ENCODE measurements around the gene DDOST. TPM values are rescaled to one million over a fixed set of nuclear protein-coding genes. Genes with fewer than 3 reads are reported as not detected.

Gene DDOST
- total RNA-seq, 4 donors from 2014 or later = 83.4 to 116 (median 110) TPM

DNA sequence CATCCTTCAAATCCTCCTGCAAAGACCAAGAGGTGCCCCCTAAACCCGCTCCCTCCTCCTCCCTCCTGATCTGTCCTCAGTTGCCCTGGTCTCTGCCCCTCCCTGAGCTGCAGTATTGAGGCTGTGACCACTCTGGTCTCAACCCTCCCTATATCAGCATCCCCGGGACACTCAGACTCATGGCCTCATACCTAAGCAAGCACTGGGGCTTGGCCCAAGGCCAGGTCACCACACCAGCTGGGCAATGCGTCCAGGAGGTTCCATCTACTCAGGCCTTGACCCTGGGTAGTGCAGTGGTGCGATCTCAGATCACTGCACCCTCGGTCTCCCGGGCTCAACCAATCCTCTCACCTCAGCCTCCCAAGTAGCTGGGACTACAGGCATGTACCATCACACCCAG lies 46.9 kb upstream of the DDOST start:
- H3K36me3 ChIP-seq = no peaks in the 10 kb centered on the region
- H3K27ac ChIP-seq = no peak overlapping the region
- TF ChIP-seq POLR2AphosphoS5 (IDR thresholded peaks at IDR 0.05) (no peak), EP300 (IDR thresholded peaks at IDR 0.05) (no peak), POLR2A (IDR thresholded peaks at IDR 0.05) (no peak)
- TF ChIP-seq, protein P1, sequence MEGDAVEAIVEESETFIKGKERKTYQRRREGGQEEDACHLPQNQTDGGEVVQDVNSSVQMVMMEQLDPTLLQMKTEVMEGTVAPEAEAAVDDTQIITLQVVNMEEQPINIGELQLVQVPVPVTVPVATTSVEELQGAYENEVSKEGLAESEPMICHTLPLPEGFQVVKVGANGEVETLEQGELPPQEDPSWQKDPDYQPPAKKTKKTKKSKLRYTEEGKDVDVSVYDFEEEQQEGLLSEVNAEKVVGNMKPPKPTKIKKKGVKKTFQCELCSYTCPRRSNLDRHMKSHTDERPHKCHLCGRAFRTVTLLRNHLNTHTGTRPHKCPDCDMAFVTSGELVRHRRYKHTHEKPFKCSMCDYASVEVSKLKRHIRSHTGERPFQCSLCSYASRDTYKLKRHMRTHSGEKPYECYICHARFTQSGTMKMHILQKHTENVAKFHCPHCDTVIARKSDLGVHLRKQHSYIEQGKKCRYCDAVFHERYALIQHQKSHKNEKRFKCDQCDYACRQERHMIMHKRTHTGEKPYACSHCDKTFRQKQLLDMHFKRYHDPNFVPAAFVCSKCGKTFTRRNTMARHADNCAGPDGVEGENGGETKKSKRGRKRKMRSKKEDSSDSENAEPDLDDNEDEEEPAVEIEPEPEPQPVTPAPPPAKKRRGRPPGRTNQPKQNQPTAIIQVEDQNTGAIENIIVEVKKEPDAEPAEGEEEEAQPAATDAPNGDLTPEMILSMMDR (IDR thresholded peaks at IDR 0.05) = no peak
- ATAC-seq = no peak
- no peak overlapping the region for H3K4me3 ChIP-seq
- H3K9me3 ChIP-seq = no peaks in the 10 kb centered on the region
- peaks cover 25% of the 10 kb centered on the region for H3K27me3 ChIP-seq
- no peaks in the 10 kb centered on the region for H3K4me1 ChIP-seq
- WGBS, 2 donors (ENCODE audit: low coverage in 1 of 2) = 17 to 92% methylated on average over 1 of the region's 6 CpGs

GRCh38 chr1:20706841-20707240 lies 45.7 kb upstream of the DDOST start:
- Histone ChIP-seq H3K27me3 (peaks cover 19% of the 10 kb centered on the region), H3K27ac (no peak overlapping the region), H3K4me1 (no peaks in the 10 kb centered on the region), H3K4me3 (no peak overlapping the region), H3K36me3 (no peaks in the 10 kb centered on the region), H3K9me3 (no peaks in the 10 kb centered on the region)
- no peak for ATAC-seq
- TF ChIP-seq POLR2A (IDR thresholded peaks at IDR 0.05) (no peak), EP300 (IDR thresholded peaks at IDR 0.05) (no peak), POLR2AphosphoS5 (IDR thresholded peaks at IDR 0.05) (no peak)
- TF ChIP-seq, protein P1 (IDR thresholded peaks at IDR 0.05) = no peak
- WGBS, 2 donors (ENCODE audit: low coverage in 1 of 2) = 30 to 41% methylated on average over 2 to 4 of the region's 5 CpGs

DNA sequence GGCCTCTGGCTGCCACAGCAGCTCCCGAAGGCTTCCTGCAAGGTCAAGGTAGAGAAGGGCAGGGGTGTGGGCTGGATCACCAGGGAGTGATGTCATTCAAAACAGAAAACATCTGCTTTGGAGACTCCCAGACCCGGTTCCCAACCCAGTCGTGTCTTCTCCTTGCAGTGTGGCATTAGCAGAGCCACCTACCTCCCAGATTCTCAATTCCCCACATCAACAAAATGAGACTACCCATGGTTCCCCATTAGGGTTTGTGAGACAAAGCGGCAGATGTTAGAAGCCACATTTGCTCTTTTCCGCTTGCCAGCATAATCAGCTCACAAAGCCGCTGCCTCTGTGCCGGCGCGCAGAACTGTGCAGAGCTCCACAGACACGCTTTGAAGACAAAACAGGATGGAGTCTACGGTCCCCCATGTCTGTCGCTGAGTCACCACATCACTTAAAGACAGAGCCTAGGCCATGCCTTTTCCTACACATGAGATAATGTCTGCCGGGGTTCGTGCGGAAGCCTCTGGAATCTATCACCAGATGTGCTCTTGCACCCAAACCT lies 44.1 kb upstream of the DDOST start:
- H3K9me3 ChIP-seq = no peaks in the 10 kb centered on the region
- peaks cover 6% of the 10 kb centered on the region for H3K27me3 ChIP-seq
- H3K36me3 ChIP-seq = no peaks in the 10 kb centered on the region
- whole genome bisulfite sequencing, 2 donors (ENCODE audit: low coverage in 1 of 2) = 68 to 88% methylated on average over 3 to 15 of the region's 15 CpGs
- TF ChIP-seq EP300 (IDR thresholded peaks at IDR 0.05) = no peak
- TF ChIP-seq POLR2A (IDR thresholded peaks at IDR 0.05) = no peak
- TF ChIP-seq, protein P1 (IDR thresholded peaks at IDR 0.05) = no peak
- no peak for TF ChIP-seq POLR2AphosphoS5 (IDR thresholded peaks at IDR 0.05)
- no peaks in the 10 kb centered on the region for H3K4me1 ChIP-seq
- no peak overlapping the region for H3K4me3 ChIP-seq
- no peak for ATAC-seq
- no peak overlapping the region for H3K27ac ChIP-seq

DNA sequence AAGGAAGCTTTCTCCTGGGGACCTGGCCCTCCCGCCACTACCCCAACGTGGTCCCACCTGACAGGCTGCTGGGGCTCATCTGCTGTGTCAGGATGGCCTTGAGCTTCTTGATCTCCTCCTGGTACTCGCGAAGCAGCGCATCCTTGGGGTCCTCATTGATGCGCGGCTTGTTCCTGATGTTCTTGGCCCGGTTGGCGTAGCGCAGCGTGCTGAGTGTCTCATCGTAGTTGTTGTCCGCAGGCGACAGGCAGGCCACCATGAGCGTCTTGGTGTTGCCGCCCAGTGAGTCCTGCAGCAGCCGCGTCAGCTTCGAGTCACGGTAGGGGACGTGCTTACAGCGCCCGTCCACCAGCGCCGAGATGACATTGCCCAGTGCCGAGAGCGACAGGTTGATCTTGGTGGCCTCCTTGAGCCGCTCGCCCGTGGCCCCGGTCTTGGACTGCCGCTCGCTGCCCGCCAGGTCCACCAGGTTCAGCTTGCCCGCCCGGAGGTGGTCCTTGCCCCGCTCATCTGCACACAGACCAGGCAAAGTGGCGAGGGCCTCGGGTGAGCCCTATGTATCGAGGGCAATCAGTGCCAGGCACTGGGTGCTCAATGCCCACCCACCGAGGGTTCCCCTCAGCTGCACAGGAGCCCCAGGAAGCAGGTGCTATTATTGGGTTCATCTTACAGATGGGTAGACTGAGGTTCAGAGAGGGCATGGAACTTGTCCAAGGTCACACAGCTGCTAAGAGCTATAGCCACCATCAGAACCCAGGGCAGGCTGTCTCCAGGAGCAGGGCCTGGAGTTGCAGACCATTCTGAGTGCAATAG lies 43.4 kb upstream of the DDOST start:
- 94% methylated on average over 7 of the region's 41 CpGs; no CpG with 5 or more reads in 1 of the 2 donors for WGBS, 2 donors (ENCODE audit: low coverage in 1 of 2)
- Histone ChIP-seq H3K27ac (no peak overlapping the region), H3K27me3 (no peaks in the 10 kb centered on the region), H3K36me3 (no peaks in the 10 kb centered on the region), H3K4me1 (no peaks in the 10 kb centered on the region), H3K9me3 (no peaks in the 10 kb centered on the region), H3K4me3 (no peak overlapping the region)
- TF ChIP-seq POLR2A (IDR thresholded peaks at IDR 0.05) = no peak
- TF ChIP-seq EP300 (IDR thresholded peaks at IDR 0.05) = no peak
- TF ChIP-seq, protein P1 (IDR thresholded peaks at IDR 0.05) = no peak
- TF ChIP-seq POLR2AphosphoS5 (IDR thresholded peaks at IDR 0.05) = no peak
- no peak for ATAC-seq

Measured in gastroesophageal sphincter (tissue), 4 donors.